ENCODE results near the gene PSMA2. TPM values are rescaled to one million over a fixed set of nuclear protein-coding genes. Genes with fewer than 3 reads are reported as not detected.

Gene PSMA2
- total RNA-seq, 1 experiment from 2014 or later, result 152 TPM

- TF ChIP-seq CBX3 (IDR thresholded peaks at IDR 0.05; ENCODE audit: low read depth) (no peak), REST (IDR thresholded peaks at IDR 0.05; ENCODE audit: low read depth) (no peak), EGR1 (IDR thresholded peaks at IDR 0.05; ENCODE audit: low read depth) (no peak), SP1 (IDR thresholded peaks at IDR 0.05; ENCODE audit: low read depth) (no peak), CEBPB (IDR thresholded peaks at IDR 0.05; ENCODE audit: low read depth) (no peak)
These were observed 31.1 kb downstream of the PSMA2 start (continued) for GRCh38 chr7:42900842-42901241.

DNA sequence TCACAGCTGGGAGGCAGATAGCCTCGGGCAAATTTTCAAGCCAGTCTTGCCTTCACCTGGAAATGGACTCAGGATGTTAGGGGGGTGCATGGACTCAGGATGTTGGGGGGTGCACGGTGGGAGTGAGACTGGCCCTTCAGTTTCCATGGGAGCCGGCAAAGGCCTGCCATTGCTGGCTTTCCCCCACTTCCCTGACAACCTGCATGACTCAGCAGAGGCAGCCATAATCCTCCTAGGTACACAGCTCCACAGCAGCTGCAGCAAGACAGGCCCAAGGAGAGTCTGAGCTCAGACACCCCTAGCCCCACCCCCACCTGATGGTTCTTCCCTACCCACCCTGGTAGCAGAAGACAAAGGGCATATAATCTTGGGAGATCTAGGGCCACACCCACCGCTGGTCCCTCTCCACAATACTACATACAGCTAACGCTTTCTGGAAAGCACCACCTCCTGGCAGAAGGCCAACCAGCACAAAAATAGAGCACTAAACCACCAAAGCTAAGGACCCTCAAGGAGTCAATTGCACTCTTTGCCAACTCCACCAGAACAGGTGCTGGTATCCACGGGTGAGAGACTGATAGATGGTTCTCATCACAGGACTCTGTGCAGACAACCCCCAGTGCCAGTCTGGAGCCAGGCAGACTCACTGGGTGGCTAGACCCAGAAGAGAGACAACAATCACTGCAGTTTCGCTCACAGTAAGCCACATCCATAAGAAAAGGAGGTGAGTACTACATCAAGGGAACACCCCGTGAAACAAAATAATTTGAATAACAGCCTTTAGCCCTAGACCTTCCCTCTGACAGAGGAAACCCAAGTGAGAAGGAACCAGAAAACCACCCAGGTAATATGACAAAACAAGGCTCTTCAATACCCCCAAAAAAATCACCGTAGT, 38.4 kb downstream of the PSMA2 start:
- H3K27me3 ChIP-seq (ENCODE audit: insufficient read depth, low read length), result no peaks in the 10 kb centered on the region; the same call in 1 of the 2 replicates
- H3K4me3 ChIP-seq (replicated peaks in 1 of 2; ENCODE audit: low read depth in 1 of 2, low read length in 2 of 2), result no peak overlapping the region
- ChIA-PET CTCF (no interaction called here), POLR2A (no interaction called here), RAD21 (ENCODE audit: low non-redundant PET in 1 of 2, low total read pairs in 2 of 2, uncharacterized antibody in 2 of 2, unreplicated experiment in 2 of 2) (no interaction called here)
- H4K20me1 ChIP-seq (ENCODE audit: insufficient read depth), result no peaks in the 10 kb centered on the region
- H3K9me3 ChIP-seq (ENCODE audit: control insufficient read depth in 1 of 2, insufficient read depth in 1 of 2, low read depth in 1 of 2, low read length in 2 of 2), result no peaks in the 10 kb centered on the region
- no peaks in the 10 kb centered on the region for H3K36me3 ChIP-seq (ENCODE audit: control insufficient read depth in 1 of 2, insufficient read depth in 2 of 2, low read length in 2 of 2)
- no peak overlapping the region for H3K4me2 ChIP-seq (ENCODE audit: low read length)
- no peaks in the 10 kb centered on the region for H3K9me2 ChIP-seq (ENCODE audit: insufficient read depth)
- no peak overlapping the region for H3K27ac ChIP-seq (ENCODE audit: low read depth, low read length)
- H2AFZ ChIP-seq (ENCODE audit: low read depth, low read length, poor library complexity, severe bottlenecking), result no peak overlapping the region
- no peak overlapping the region for H3K9ac ChIP-seq (ENCODE audit: low read length)
- no peak for TF ChIP-seq YY1 (IDR thresholded peaks at IDR 0.05; ENCODE audit: extremely low read depth, insufficient replicate concordance, low read depth, low read length)
- no peak for TF ChIP-seq ZNF274 (IDR thresholded peaks at IDR 0.05; ENCODE audit: low read depth, low read length)
- no peak for TF ChIP-seq POLR2A (IDR thresholded peaks at IDR 0.05; ENCODE audit: borderline replicate concordance, extremely low read depth, insufficient read depth, insufficient read length)
- TF ChIP-seq POLR2AphosphoS5 (IDR thresholded peaks at IDR 0.05; ENCODE audit: low read depth, low read length), result no peak
- no peak for TF ChIP-seq SP1 (IDR thresholded peaks at IDR 0.05; ENCODE audit: low read depth)
- no peak for TF ChIP-seq CEBPB (IDR thresholded peaks at IDR 0.05; ENCODE audit: low read depth)
- TF ChIP-seq, protein P1, sequence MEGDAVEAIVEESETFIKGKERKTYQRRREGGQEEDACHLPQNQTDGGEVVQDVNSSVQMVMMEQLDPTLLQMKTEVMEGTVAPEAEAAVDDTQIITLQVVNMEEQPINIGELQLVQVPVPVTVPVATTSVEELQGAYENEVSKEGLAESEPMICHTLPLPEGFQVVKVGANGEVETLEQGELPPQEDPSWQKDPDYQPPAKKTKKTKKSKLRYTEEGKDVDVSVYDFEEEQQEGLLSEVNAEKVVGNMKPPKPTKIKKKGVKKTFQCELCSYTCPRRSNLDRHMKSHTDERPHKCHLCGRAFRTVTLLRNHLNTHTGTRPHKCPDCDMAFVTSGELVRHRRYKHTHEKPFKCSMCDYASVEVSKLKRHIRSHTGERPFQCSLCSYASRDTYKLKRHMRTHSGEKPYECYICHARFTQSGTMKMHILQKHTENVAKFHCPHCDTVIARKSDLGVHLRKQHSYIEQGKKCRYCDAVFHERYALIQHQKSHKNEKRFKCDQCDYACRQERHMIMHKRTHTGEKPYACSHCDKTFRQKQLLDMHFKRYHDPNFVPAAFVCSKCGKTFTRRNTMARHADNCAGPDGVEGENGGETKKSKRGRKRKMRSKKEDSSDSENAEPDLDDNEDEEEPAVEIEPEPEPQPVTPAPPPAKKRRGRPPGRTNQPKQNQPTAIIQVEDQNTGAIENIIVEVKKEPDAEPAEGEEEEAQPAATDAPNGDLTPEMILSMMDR (IDR thresholded peaks at IDR 0.05 in 2 of 3, conservative IDR thresholded peaks at IDR 0.05 in 1 of 3; ENCODE audit: borderline replicate concordance in 1 of 3, insufficient read depth in 1 of 3, low read depth in 2 of 3, low read length in 2 of 3), result no peak
- no peak for TF ChIP-seq EZH2phosphoT487 (IDR thresholded peaks at IDR 0.05; ENCODE audit: borderline replicate concordance)
- no peak for TF ChIP-seq JUND (IDR thresholded peaks at IDR 0.05)
- no peak for TF ChIP-seq EGR1 (IDR thresholded peaks at IDR 0.05; ENCODE audit: low read depth)
- intact Hi-C loops (cut with micrococcal nuclease), result no loop called here
- ATAC-seq, result no peak
- no peaks in the 10 kb centered on the region; a peak in 1 of 4 replicates for H3K4me1 ChIP-seq (ENCODE audit: control insufficient read depth in 1 of 2, insufficient read depth in 2 of 2, low read length in 2 of 2)
- no peak for DNase-seq (ENCODE audit: low read depth, low spot score)
- no peaks in the 10 kb centered on the region for H3K79me2 ChIP-seq (ENCODE audit: insufficient read depth, low read length)
- no TSS peak for BruUV-seq (replicated peaks)
